H9 (cell line): Measurements from ENCODE around the gene TAAR9. TPM values are rescaled to one million over a fixed set of nuclear protein-coding genes. Genes with fewer than 3 reads are reported as not detected.

Experiments used
- DNase-seq: peaks from one replicate; pipeline ENCODE4 v3.0.0-alpha.2; 2017
- H2AFZ ChIP-seq: one replicate; pipeline ENCODE4 v1.6.1; 2013; ENCODE audit warnings: mild to moderate bottlenecking, low read length, control low read depth, moderate library complexity
- H2AK5ac ChIP-seq: 2 replicates; pipeline ENCODE4 v1.6.1; 2013; ENCODE audit warnings: low read length, control low read depth, mixed read lengths; ENCODE audit not compliant: insufficient read length
- H2BK120ac ChIP-seq: one replicate; pipeline ENCODE4 v1.6.1; 2013; ENCODE audit warnings: low read depth, mild to moderate bottlenecking, low read length, control low read depth, inconsistent platforms; ENCODE audit not compliant: poor library complexity, severe bottlenecking
- H2BK12ac ChIP-seq: 2 replicates; pipeline ENCODE4 v1.6.1; 2013; ENCODE audit warnings: low read length, control low read depth, mixed read lengths, low read depth; ENCODE audit not compliant: insufficient read length
- H2BK15ac ChIP-seq: 2 replicates; pipeline ENCODE4 v1.6.1; 2013; ENCODE audit warnings: low read depth, low read length, control low read depth
- H2BK20ac ChIP-seq: one replicate; pipeline ENCODE4 v1.6.1; 2013; ENCODE audit warnings: low read depth, mild to moderate bottlenecking, low read length, control low read depth, inconsistent platforms; ENCODE audit not compliant: poor library complexity, severe bottlenecking
- H2BK5ac ChIP-seq: 2 replicates; pipeline ENCODE4 v1.6.1; 2013; ENCODE audit warnings: low read length, control low read depth, mixed read lengths; ENCODE audit not compliant: insufficient read length
- H3K14ac ChIP-seq: 2 replicates; pipeline ENCODE4 v1.6.1; 2013; ENCODE audit warnings: low read length, control low read depth; ENCODE audit not compliant: insufficient read depth
- H3K18ac ChIP-seq: 2 replicates; pipeline ENCODE4 v1.6.1; 2013; ENCODE audit warnings: low read depth, mild to moderate bottlenecking, mixed read lengths, low read length, control low read depth; ENCODE audit not compliant: insufficient read length
- H3K23ac ChIP-seq: 2 replicates; pipeline ENCODE4 v1.6.1; 2013; ENCODE audit warnings: low read length, control low read depth, mixed read lengths, low read depth; ENCODE audit not compliant: insufficient read length
- H3K23me2 ChIP-seq: 2 replicates; pipeline ENCODE4 v1.6.1; 2013; ENCODE audit warnings: low read depth, mild to moderate bottlenecking, mixed read lengths, low read length, control low read depth; ENCODE audit not compliant: insufficient read length, poor library complexity, severe bottlenecking
- H3K27ac ChIP-seq: 2 replicates; pipeline ENCODE4 v1.5.1; 2013; ENCODE audit warnings: low read length, control low read depth, mixed read lengths, low read depth; ENCODE audit not compliant: insufficient read length
- H3K27me3 ChIP-seq: 2 replicates; pipeline ENCODE4 v1.6.1; 2013; ENCODE audit warnings: low read length, control low read depth, inconsistent platforms; ENCODE audit not compliant: insufficient read depth
- H3K4ac ChIP-seq: 2 replicates; pipeline ENCODE4 v1.6.1; 2013; ENCODE audit warnings: low read depth, mild to moderate bottlenecking, control low read depth, inconsistent platforms, low read length, moderate library complexity
- H3K4me1 ChIP-seq: 2 replicates; pipeline ENCODE4 v1.6.1; 2013; ENCODE audit warnings: low read length, control low read depth, inconsistent platforms; ENCODE audit not compliant: insufficient read depth
- H3K4me2 ChIP-seq: 2 replicates; pipeline ENCODE4 v1.6.1; 2013; ENCODE audit warnings: low read length, control low read depth, mixed read lengths; ENCODE audit not compliant: insufficient read length, insufficient read depth
- H3K56ac ChIP-seq: 2 replicates; pipeline ENCODE4 v1.6.1; 2013; ENCODE audit warnings: low read depth, mild to moderate bottlenecking, mixed read lengths, low read length, control low read depth; ENCODE audit not compliant: insufficient read length
- H3K79me1 ChIP-seq: 2 replicates; pipeline ENCODE4 v1.6.1; 2013; ENCODE audit warnings: low read depth, mild to moderate bottlenecking, moderate library complexity, low read length, control low read depth, inconsistent platforms; ENCODE audit not compliant: insufficient read depth, poor library complexity, severe bottlenecking
- H3K79me2 ChIP-seq: 2 replicates; pipeline ENCODE4 v1.6.1; 2013; ENCODE audit warnings: low read length, control low read depth, inconsistent platforms; ENCODE audit not compliant: insufficient read depth
- H3K9ac ChIP-seq: 2 replicates; pipeline ENCODE4 v1.6.1; 2013; ENCODE audit warnings: low read length, control low read depth, mixed read lengths; ENCODE audit not compliant: insufficient read length; ENCODE audit errors: extremely low read depth
- H3K9me3 ChIP-seq: one replicate; pipeline ENCODE4 v1.6.1; 2013; ENCODE audit warnings: low read depth, low read length, inconsistent platforms; ENCODE audit not compliant: control insufficient read depth
- H3T11ph ChIP-seq: one replicate; pipeline ENCODE4 v1.6.1; 2013; ENCODE audit warnings: mild to moderate bottlenecking, low read length, control low read depth, inconsistent platforms
- H4K20me1 ChIP-seq: one replicate; pipeline ENCODE4 v1.6.1; 2013; ENCODE audit not compliant: control insufficient read depth, insufficient read length, insufficient read depth
- H4K5ac ChIP-seq: 2 replicates; pipeline ENCODE4 v1.6.1; 2013; ENCODE audit warnings: low read depth, mild to moderate bottlenecking, mixed read lengths, low read length, control low read depth; ENCODE audit not compliant: insufficient read length
- H4K8ac ChIP-seq: replicated peaks from 2 replicates; pipeline ENCODE4 v1.6.1; 2013; ENCODE audit warnings: low read length, control low read depth, mixed read lengths, low read depth; ENCODE audit not compliant: insufficient read length
- H4K91ac ChIP-seq: 2 replicates; pipeline ENCODE4 v1.6.1; 2013; ENCODE audit warnings: low read depth, mild to moderate bottlenecking, moderate library complexity, mixed read lengths, low read length, control low read depth; ENCODE audit not compliant: insufficient read length
- H3K27ac Mint-ChIP-seq, 3 experiments: 2 replicates in 2 of 3; 3 replicates in 1 of 3; pipeline ENCODE4 v1.8.0; 2020 to 2021; ENCODE audit warnings: mixed read lengths in 3 of 3, mild to moderate bottlenecking in 1 of 3, moderate library complexity in 1 of 3
- H3K27me3 Mint-ChIP-seq: 2 replicates; pipeline ENCODE4 v1.8.0; 2021; ENCODE audit warnings: low read depth, mild to moderate bottlenecking, moderate library complexity, mixed read lengths
- H3K36me3 Mint-ChIP-seq, 3 experiments: 2 replicates in 2 of 3; 3 replicates in 1 of 3; pipeline ENCODE4 v1.8.0; 2020 to 2021; ENCODE audit warnings: low read depth in 3 of 3, mixed read lengths in 3 of 3; ENCODE audit not compliant: insufficient read depth in 1 of 3
- H3K4me1 Mint-ChIP-seq, 2 experiments: 2 replicates each; pipeline ENCODE4 v1.8.0; 2020; ENCODE audit warnings: mixed read lengths in 2 of 2
- H3K4me3 Mint-ChIP-seq, 2 experiments: 2 replicates in 1 of 2; 3 replicates in 1 of 2; pipeline ENCODE4 v1.8.0; 2020 to 2021; ENCODE audit warnings: mild to moderate bottlenecking in 2 of 2, mixed read lengths in 2 of 2, moderate library complexity in 1 of 2
- H3K9me3 Mint-ChIP-seq, 2 experiments: 2 replicates in 1 of 2; 3 replicates in 1 of 2; pipeline ENCODE4 v1.8.0; 2020; ENCODE audit warnings: mild to moderate bottlenecking in 2 of 2, mixed read lengths in 2 of 2, moderate library complexity in 1 of 2
- CTCF ChIP-seq: fragments of 200-600 bp; sonication (generic); conservative IDR thresholded peaks from 3 replicates; pipeline ENCODE4 v1.8.0; 2021; ENCODE audit warnings: antibody characterized with exemption, mild to moderate bottlenecking
- WGBS: extraction: QIAGEN DNeasy Blood & Tissue Kit; methylation state at CpG from one replicate; pipeline ENCODE4 v1.1.7; 2013; ENCODE audit warnings: missing lambda C conversion rate, low lambda C conversion rate, mixed read lengths; ENCODE audit not compliant: insufficient read length; ENCODE audit errors: extremely low coverage; 5-methylcytosine and 5-hydroxymethylcytosine counted together
- total RNA-seq: library from RNA; stranded (reverse); gene quantifications from 2 replicates; pipeline ENCODE4 v1.2.1, GENCODE V29; 2021

TAAR9 gene
- total RNA-seq, 1 experiment from 2014 or later = not detected

DNA sequence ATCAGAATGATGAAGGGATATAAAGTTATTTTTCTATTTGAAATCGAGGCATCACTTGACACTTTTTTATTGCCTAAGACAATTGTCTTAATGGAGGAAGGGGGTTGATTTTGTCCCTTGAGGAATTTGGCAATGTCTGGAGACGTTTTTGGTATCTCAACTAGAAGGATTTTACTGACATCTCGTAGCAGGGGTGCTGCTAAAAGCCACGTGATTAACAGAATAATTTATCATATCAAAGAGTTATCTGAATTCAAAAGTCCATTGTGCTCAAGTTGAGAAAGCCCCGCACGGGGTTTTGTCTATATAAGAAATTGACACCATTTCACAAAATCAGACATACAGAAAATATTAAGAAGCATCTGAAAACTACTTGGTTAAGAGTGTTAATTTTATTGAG lies 30.5 kb downstream of the TAAR9 start:
- H4K5ac ChIP-seq = no peak overlapping the region
- H3K23me2 ChIP-seq = no peaks in the 10 kb centered on the region
- H3K27me3 ChIP-seq = no peaks in the 10 kb centered on the region
- H2BK15ac ChIP-seq = no peak overlapping the region
- H3K4me2 ChIP-seq = no peak overlapping the region
- Mint-ChIP-seq H3K4me3 (no peak overlapping the region), H3K27me3 (no peaks in the 10 kb centered on the region), H3K27ac (no peak overlapping the region), H3K36me3 (no peaks in the 10 kb centered on the region), H3K4me1 (peaks cover 32% of the 10 kb centered on the region in 2 experiments), H3K9me3 (no peaks in the 10 kb centered on the region; a peak in 2 of 5 replicates)
- no peak overlapping the region for H2AFZ ChIP-seq
- no peak for TF ChIP-seq CTCF
- no peak overlapping the region for H3K14ac ChIP-seq
- H3K56ac ChIP-seq = no peak overlapping the region
- no peak overlapping the region for H3K4ac ChIP-seq
- no peak overlapping the region for H3K23ac ChIP-seq
- H2BK12ac ChIP-seq = no peak overlapping the region
- H4K8ac ChIP-seq = no peak overlapping the region
- H4K91ac ChIP-seq = no peak overlapping the region
- no peak for DNase-seq
- no peaks in the 10 kb centered on the region for H4K20me1 ChIP-seq
- no peaks in the 10 kb centered on the region for H3K9me3 ChIP-seq
- no peak overlapping the region for H2BK20ac ChIP-seq
- no peak overlapping the region for H2BK120ac ChIP-seq
- no CpG with 5 or more reads among the region's 6 CpGs for WGBS
- H3K79me1 ChIP-seq = no peaks in the 10 kb centered on the region
- no peak overlapping the region for H3K9ac ChIP-seq
- H3K79me2 ChIP-seq = no peaks in the 10 kb centered on the region
- H3K27ac ChIP-seq = no peak overlapping the region
- no peak overlapping the region for H3T11ph ChIP-seq
- no peak overlapping the region for H3K18ac ChIP-seq
- no peak overlapping the region for H2AK5ac ChIP-seq
- H3K4me1 ChIP-seq = peaks cover 7% of the 10 kb centered on the region; the same call in 1 of the 2 replicates
- no peak overlapping the region for H2BK5ac ChIP-seq
